Activated CD4-positive, CD25-positive, alpha-beta regulatory T cell (primary cell): ENCODE data around the gene TOX2.
A peak's percentile ranks its signal among the peaks of the same experiment; 100 is the strongest.

ENCODE experiments used
- DNase-seq, 4 experiments: peaks; one replicate each; lab custom pipeline; 2025; lab: John Stamatoyannopoulos, UW

Gene TOX2

DNA sequence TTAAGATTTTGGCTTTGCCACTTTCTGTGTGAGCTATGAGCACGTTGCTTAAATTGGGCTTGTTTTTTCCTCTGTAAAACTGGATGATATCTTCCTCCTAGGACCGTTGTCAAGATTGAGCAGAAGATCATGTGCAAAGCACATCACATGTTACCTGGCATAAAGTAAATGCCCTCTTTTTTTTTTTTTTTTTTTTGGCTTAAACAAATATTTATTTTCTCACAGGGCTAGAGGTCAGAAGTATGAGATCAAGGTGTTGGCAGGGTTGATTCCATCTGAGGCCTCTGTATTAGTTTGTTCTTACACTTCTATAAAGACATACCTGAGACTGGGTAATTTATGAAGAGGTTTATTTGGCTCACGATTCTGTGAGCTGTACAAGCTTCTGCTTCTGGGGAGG, 42.7 kb downstream of the TOX2 start:
- DNase-seq, result no peak

GRCh38 chr20:43958626-43959025, 44.0 kb downstream of the TOX2 start:
- DNase-seq, result no peak

DNA sequence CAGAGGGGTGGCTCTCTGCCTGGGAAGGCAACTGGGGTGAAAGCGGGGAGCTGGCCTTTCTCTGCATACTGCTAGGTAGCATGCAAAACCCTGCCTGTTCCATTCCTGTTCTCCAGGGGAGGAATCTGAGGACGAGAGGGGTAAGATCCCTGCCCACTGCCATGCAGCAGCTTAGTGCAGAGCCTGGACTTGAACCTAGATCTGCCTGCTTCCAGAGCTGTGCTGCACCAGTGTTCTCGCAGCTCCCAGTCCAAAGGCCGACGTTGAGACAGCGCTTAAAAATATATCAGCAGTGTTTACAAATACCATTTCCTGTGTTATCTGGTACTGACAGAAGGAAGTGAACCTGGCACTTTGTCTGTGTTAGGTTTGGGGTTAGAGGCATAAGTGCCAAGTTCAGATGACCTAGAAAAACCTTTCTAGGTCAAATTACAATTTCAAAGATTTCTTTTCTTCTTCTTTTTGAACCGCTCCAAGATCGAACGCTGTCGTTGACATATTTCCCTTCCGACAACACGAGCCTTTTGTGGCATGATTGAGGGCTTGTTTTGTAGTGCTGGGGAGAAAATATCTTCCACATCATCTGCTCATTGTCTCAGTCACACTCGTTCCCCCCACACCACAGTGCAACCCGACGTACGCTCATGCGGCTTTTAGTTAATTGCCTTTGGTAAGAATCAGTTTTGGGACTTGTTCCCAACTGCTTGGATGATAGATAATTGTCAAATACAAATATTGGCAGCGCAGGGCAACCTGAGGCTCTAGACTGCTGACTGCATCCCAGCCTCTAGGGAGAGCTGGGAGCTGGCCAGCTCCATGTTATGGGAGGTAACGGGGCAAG, 44.6 kb downstream of the TOX2 start:
- no peak for DNase-seq

DNA sequence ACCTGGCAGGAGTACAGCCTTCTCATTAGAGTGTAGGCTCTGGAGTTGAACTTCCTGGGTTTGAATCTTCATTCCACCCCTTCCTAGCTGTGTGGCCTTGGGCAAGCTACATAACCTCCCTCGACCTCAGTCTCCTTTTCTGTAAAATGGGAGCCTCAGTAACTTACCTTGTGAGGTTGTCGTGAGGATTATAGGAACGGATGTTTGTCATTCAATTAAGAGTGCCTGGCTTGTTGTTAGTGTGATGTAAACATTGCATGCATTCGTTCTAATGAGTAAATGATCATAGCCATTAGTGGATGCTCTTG, 45.2 kb downstream of the TOX2 start:
- no peak for DNase-seq

DNA sequence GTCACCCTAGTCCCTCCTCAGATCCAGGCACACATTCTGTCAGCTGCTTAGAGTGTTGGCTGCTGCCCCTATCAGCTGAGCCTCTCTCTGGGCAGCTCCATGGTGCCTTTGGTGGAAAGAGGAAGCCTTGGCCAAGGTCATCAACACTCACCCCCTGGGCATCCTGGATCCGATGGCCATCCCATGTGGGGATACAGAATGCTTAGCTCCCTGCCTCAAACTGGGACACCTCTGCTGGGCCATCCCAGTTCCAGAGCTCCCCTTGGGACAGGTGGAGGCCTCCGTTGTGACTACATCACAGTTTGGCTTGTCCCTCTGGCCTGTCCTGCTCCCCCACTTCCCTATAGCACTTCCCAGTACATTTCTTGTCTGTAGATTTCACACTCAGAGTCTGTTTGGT, 45.6 kb downstream of the TOX2 start:
- no peak for DNase-seq

- DNase-seq, result no peak
Observed at GRCh38 chr20:43961116-43961515, 46.5 kb downstream of the TOX2 start.

DNA sequence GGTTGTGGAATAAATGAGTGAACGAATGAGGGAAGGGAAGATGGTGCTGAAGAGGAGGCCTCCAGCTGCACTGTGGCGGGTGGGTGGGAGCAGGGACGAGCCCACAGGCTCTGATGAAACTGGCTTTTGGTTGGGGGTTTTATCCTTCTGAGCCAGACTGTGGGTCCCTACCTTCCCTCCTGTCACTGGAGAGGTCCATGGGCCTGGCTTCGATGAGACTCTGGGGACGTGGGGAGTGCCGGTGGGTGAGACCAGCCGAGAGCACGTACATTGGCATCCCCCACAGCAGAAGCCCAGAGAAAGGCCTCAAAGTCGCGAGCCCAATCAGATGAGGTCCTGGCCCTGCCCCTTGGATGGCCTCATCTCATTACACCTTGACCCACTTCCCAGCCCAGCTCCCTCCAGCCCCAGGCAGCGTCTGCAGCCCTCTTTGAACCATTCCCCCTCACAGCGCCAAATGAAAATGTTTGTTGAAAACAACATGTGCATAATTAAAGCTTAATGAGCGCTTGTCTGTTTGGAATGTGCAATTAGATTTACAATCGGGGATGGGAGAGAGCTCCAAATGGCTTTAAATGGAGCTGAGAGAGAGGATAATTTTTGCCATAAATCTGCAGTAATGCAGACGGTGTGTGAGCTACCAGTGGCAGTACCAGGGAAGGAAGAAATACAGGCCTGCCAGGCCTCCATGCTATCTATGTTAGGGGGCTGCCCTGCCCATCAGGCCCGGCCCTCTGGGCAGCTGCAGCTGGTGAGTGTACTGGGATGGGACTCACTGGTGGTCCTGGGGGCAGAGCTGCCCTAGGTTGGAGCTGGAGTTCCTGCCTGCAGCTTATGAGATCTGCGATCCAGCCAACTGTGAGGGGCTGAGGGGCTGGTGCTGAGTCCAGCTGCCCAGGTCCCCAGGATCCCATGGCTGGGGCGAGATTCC, 47.2 kb downstream of the TOX2 start:
- no peak for DNase-seq

DNA sequence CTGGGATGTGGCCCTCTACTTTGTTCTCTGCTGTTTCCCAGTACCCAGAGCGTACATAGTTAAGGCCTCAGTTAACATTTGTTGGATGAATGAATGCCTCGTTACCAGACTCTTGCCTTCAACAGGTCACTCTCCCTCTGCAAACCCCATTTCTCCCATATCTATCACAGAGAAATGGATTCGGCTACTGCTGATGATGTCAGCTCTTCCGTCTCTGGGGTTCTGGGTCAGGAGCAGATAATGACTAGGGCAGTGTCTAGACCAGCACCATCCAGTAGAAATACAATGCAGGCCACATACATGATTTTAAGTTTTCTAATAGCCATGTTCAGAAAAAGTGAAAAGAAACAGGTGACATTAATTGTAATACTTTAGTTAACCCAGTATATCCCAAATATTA, 47.9 kb downstream of the TOX2 start:
- no peak for DNase-seq

DNA sequence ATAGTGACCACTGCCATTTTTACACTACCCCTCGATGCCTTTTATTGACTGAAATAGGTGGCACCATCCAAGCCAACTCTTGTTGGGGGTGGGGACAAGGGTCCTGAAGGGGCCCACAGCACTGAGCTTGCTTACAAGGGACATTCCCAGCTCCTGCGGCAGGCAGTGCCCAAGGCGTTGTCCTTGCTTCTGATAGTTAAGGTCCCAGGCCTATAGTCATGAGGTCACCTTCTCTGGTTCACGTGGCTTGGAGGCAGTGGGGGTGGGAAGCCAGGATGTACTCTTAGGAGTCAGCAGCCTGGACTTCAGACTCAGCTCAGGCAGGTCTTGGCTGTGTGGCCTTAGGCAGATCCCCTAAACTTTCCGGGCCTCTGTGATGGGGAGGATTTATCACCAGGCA, 48.6 kb downstream of the TOX2 start:
- DNase-seq, result no peak

GRCh38 chr20:43963872-43964791, 49.5 kb downstream of the TOX2 start:
- DNase-seq, result peak in 1 of 4 experiments; percentile 19

DNA sequence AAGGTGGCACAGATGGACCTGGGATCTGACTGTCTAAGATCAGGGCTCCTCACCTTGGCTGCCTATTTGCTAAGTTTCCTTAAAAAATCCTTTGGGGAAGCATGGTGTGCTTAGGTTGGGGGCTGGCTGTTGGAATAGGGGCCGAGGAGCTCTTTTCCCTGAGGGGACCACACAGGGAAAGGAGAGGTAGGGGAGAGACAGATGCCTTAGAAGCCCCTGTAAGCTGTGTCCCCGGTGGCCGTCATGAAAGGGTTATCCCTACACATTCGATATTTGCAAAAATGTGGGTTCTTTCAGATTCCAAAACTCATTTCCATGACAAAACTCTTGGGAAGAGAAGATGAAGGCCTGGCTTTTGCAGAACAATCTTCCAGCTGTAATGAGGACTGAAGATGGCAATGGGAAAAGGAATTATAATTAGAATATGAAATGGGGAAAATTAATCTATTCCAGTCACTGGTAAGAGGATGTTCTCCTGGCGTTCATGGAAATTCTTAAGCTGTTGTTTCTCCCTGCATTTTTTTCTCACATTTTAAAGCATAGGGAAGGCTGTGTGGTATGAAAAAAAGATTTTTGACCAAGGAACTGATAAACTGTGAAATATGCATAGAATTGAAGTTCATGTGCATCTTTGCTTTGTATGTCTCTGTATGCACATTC, 53.8 kb downstream of the TOX2 start:
- DNase-seq, result no peak

DNA sequence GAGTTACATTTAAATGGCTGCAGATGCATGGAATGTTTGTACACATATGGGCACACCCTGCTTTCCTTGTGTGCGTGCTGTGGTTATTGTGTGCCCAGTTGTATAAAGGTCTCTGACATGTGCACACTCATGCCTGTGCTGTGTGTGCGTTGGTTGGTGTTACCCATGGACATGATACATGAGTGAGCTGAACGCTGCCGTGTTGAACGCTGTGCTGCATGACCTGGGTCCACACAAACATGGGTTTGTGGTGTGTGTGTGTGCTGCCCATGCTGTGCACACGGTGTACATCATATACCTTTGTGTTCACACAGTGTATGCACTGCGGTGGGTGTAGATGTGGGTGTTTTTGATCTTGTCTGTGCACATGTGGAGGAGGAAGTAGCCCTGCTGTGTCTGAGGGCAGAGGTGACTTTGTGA, 54.4 kb downstream of the TOX2 start:
- DNase-seq, result no peak

DNA sequence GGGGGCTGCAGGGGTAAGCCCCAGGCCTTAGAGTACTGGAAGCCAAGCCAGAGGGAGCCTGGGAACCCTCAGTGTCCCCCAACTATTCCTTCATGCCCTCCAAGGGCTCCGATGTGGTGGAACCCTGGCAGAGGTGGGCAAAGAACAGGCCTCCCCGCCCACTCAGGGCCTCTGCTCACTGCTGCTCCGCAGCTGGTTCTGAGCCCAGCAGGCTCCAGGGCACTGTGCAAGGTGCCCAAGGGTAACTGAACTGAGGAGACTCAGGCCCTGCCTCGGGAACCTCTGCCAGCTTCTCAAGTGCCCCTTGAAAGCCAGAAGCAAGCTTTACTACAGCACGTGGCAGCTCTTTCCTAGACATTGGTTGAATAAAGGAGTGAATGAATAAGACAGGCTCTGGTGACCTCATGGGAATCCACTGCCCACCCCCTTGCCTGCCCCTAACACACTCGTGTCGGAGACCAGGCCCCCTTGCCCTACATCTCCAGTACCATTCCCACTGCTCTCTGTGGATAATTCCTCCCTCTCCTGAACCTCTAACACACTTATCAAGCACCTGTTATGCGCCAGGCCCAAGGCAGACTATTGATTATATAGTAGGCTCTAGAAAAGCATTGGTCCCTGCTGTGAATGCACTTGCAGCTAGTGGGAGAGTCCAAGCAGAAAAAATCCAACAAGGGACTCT, 55.0 kb downstream of the TOX2 start:
- no peak for DNase-seq

DNA sequence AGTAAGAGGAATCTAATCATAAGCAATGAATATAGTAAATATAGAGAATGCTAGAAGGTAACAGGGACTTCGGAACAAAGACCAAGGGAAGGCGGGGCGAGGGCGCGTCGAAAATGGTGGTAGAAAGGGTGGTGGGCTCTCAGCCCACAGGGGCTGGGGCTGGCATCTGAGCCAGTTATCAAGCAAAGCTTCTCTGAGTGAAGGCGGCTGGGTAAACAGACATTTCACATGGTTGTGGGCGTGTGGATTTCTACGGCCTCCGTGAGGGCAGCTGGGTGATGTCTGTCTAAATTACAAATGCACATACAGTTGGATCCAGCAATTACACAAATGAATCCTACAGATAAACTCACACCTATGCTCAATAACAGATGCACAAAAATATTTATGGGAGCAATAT, 56.6 kb downstream of the TOX2 start:
- DNase-seq, result no peak

GRCh38 chr20:43972051-43972450, 57.4 kb downstream of the TOX2 start:
- DNase-seq, result no peak

DNA sequence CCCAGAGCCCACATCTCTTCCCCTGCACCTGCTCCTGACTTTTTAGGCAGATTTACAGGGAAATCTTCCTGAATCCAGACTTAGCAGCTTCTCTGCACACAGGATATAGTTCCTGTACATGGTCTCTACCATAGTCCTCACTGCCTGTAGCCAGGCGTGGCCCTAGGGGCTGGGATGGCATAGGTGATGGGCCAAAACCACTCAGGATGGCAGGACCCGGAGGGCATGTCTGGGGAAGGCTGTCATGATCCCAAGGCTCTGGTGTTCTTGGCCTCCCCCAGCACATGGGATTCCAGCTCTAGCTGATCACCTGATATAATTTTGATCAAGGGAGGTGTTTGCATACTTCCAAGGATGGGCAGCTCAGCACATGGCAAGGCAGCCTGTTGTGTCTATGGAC, 58.0 kb downstream of the TOX2 start:
- DNase-seq, result no peak

- DNase-seq, result no peak
Observed at GRCh38 chr20:43973231-43973630, 58.6 kb downstream of the TOX2 start.

DNA sequence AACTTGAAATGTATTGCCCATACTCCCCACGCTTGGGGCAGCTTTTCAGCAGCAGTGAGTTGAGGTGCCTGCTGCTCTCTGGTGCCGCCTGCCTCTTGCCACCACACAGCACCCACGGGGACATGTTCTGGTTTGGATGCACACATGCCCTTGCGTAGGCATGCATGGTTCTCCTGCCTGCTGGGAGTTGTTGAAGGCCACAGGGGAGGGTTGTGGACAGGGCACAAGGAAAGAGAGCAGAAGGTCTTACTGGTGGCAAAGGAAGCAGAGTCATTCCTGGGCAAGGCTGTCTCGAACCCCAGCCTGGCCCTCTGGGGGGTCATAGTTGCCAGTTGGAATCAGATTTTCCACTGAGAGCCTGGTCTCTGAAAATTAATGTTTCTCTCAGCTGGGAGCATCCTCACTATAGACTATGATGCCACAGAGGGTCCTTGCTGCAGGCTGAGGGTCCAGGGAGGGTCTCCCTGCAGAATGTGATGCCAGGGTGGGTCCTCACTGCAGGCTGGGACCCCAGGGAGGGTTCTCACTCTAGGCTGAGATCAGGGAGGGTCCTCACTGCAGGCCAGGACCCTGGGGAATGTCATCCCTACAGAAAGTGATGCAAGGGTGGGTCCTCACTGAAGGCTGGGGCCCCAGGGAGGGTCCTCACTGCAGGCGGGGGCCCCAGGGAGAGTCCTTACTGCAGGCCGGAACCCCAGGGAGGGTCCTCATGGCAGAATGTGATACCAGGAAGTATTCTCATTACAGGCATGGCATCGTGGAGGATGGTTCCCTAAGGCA, 59.2 kb downstream of the TOX2 start:
- no peak for DNase-seq

DNA sequence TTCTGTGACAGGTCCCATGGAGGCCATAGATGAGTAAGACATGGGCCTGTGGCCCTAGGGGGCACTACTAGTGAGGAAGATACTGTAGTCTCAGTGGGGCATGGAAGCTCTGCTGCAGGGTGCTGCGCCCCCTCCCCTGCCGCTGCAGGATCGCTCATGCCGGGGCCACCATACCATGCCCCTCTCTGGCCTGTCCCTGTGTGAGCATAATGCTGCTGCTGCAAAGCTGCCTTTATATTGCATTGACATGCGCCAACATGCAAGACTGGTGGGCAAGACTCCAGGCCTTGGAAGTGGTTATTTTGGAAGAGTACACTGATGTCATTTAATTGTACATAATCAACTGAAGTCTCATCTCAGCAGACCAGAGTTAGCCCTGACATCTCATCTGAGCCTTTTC, 60.0 kb downstream of the TOX2 start:
- DNase-seq, result no peak

DNA sequence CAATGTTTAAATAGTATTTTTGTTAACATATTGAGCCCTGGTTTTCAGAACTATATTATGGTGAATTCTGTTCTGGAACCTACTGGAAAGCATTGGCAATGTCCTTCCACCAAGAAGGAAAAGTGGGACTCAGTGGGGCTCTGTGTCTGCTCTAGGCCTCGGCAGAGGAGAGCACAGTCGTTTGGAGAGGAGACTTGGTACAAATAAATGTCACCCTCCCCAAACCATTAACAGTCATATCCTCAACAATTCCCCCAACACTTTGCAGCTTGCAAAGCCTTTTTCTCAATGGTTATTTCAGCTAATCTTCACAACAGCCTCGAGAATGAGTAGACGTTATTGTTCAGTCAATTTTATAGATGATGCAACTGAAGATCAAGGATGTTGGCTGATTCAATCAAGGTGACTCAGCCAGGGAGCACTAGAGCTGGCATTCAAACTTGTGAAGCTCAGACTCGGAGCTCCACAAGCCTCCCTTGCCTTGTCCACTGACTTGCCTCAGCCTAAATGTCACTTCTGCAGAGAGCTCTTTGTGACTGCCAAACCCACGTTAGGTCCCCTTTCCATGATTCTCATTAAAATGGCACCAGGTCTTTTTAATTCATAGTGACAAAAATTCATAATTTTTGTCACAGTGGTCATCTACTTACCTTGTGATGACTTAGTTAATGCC, 60.6 kb downstream of the TOX2 start:
- DNase-seq, result no peak
